HG02642 (cell line): ENCODE measurements around the gene L3MBTL3.

Experiments
- ATAC-seq: cut with Tn5 transposase; IDR thresholded peaks from one replicate; pipeline ENCODE4 v1.9.1; 2021; ENCODE audit warnings: mild to moderate bottlenecking; ENCODE audit not compliant: unreplicated experiment, poor library complexity

The L3MBTL3 gene

GRCh38 chr6:130020907-130021629 lies 2.7 kb downstream of the L3MBTL3 start:
- ATAC-seq = peak; percentile 62

DNA sequence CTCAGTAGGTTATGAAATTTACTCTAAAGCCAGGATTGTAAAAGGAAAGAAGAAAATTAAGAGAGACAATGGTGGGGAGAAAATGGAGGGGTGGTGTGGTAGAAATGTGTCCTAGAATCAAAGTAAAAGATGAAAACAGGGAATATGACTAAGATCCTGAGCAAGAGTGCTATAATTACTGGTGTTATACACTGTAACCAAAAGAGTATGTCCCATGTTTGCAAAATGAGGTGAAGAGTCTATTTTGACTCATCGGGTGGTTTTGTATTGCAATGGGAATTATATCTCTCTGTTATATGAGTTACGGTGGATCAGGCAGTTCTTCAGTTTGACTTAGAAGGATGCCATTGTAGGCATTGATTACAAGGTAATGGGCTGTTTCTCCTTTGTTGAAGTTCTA lies 8.5 kb downstream of the L3MBTL3 start:
- no peak for ATAC-seq

DNA sequence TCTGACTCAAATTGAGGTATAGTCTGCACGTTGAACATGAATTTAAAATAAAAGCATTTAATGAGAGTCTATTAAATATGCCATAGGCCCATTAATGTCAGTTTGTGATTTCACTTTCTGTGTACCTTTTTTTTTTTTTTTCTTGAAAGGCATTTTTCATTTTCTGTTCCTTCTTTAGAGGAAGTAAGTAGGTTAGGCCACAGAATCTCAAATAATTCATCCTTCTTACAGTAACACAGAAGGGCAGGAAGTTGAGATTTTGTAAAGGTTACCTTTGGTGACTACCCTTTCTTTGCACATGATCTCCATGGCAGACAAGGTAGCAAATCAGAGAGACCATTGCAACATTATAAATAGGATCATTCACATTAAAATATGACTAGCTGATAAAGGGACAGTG lies 9.6 kb downstream of the L3MBTL3 start:
- ATAC-seq = peak; percentile 86

GRCh38 chr6:130029163-130029562 lies 10.8 kb downstream of the L3MBTL3 start:
- ATAC-seq = no peak

- no peak for ATAC-seq
Measured at GRCh38 chr6:130032758-130033340, 14.5 kb downstream of the L3MBTL3 start.

GRCh38 chr6:130033949-130034348 lies 15.6 kb downstream of the L3MBTL3 start:
- ATAC-seq = no peak

GRCh38 chr6:130034378-130035146 lies 16.2 kb downstream of the L3MBTL3 start:
- ATAC-seq = no peak

GRCh38 chr6:130035211-130035610 lies 16.8 kb downstream of the L3MBTL3 start:
- ATAC-seq = no peak

- no peak for ATAC-seq
Measured at GRCh38 chr6:130037207-130037811, 18.9 kb downstream of the L3MBTL3 start.

DNA sequence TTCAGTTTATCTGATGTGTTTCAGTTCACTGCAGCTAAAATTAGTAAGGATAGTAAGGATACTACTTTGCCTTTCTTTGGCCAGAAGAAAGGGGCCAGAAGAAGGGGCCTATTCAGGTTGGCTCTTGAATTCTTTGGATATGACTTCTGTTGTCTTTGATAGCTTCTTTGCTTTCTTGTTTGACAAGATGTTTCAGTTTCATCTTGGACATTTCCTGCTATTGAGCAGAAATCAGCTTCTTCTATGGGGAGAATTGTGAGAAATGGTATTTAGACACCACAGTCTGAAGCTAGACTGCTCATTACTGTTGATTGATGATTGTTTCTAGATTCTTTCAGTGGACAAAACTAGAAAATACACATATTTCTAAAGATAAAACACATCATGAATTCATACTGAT lies 23.2 kb downstream of the L3MBTL3 start:
- no peak for ATAC-seq

DNA sequence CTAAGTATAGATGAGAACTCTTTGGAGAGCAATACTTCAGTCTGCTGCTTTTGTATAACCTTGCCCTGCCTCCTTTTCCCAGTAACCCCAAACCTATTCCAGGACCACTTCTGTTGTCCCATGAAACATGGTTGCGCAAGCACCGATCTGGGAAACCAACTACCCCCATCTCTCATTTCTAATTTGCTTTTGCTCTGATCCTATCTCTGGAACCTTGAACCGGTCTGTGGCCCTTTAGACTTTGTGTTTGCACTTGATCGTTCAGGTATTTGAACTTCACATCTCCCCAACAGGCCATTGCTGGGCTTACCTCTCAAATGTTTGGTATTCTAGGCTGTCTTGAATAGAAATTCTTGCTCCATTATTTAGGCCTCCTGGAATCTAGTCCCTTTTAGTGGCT lies 25.0 kb downstream of the L3MBTL3 start:
- ATAC-seq = no peak

DNA sequence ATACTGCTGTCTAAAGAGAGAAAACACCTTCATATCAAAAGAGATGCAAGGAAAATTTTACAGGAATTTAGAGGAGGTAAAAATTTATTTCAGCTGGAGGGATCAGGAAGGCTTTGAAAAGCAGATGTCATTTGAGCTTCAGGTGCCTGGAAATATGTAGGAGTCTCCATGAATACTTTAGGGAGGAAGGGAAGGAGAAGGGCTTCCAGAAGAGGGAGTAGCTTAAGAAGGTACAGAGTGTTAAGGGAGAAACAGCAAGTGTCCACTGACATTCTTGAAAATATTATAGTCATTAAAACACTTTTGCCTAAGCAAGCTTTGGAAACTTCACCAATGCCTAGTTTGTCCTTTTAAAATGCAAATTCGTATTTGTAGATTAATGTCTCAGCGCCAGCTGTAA lies 27.2 kb downstream of the L3MBTL3 start:
- no peak for ATAC-seq

- no peak for ATAC-seq
Measured at GRCh38 chr6:130046671-130047070, 28.3 kb downstream of the L3MBTL3 start.

GRCh38 chr6:130047088-130047995 lies 29.0 kb downstream of the L3MBTL3 start:
- no peak for ATAC-seq

GRCh38 chr6:130050230-130050629 lies 31.8 kb downstream of the L3MBTL3 start:
- no peak for ATAC-seq

DNA sequence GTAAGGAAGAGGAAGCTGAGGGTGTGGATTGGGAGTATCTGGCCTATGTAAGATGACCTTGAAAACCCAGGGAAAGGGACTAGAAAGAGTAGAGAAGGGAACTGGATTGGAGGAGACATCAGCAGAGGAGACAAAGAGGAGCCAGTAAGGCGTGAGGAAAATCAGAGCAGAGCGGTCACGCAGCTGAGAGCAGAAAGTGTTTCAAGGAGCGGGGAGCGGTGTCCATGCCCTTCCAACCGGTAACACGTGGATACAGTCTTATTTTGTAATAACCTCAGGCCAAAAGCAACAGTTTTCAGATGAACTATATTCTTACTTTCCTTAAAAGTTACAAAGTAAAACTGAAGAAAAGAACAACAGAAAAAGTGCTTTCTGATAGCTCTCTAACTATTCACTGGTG lies 36.3 kb downstream of the L3MBTL3 start:
- no peak for ATAC-seq

DNA sequence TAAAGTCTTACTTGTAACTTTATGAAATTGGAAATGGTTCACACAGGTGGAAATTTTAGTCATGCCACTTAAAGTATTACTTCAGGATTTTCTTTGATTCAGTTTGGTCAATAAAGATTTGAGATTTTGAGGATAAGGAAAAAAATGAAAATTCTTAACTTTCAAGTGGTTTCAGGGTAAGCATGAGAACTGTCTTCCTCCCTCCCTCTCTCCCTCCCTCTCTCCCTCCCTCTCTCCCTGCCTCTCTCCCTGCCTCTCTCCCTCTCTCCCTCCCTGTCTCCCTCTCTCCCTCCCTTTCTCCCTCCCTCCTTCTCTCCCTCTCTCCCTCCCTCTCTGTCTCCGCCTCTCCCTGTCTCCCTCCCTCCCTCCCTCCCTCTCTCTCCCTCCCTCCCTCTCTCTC lies 36.9 kb downstream of the L3MBTL3 start:
- no peak for ATAC-seq

DNA sequence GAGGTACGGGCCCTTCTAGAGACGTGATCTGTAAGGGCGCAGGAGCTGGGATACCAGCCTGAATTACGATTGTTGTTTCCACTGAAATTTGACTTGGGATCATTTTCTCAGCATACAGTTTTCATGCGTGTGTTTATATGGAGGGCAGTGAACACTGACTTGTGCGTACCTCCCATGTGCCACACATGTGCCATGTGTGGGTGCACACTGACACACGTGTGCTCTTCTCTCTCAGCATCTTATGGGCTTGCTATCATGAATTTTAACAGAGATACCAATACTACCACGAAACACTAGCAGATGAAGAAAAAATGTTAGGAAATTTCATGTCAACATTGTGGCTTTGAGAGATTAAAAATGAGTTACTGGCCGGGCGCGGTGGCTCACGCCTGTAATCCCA lies 39.1 kb downstream of the L3MBTL3 start:
- no peak for ATAC-seq

- no peak for ATAC-seq
Measured at GRCh38 chr6:130063806-130064205, 45.4 kb downstream of the L3MBTL3 start.

GRCh38 chr6:130065609-130066156 lies 47.3 kb downstream of the L3MBTL3 start:
- ATAC-seq = no peak
